DMS79 treated with DMSO at 0.1 percent for 48 hours (cell line): ENCODE results near the gene A4GALT.
"Not testable (repeated sequence)": the region's sequence is repeated elsewhere in the genome, so short reads cannot be mapped to it uniquely, and the experiment has no call there.

Experiments used
- DNase-seq: peaks from one replicate; lab custom pipeline; 2025; lab: John Stamatoyannopoulos, UW

Gene A4GALT

DNA sequence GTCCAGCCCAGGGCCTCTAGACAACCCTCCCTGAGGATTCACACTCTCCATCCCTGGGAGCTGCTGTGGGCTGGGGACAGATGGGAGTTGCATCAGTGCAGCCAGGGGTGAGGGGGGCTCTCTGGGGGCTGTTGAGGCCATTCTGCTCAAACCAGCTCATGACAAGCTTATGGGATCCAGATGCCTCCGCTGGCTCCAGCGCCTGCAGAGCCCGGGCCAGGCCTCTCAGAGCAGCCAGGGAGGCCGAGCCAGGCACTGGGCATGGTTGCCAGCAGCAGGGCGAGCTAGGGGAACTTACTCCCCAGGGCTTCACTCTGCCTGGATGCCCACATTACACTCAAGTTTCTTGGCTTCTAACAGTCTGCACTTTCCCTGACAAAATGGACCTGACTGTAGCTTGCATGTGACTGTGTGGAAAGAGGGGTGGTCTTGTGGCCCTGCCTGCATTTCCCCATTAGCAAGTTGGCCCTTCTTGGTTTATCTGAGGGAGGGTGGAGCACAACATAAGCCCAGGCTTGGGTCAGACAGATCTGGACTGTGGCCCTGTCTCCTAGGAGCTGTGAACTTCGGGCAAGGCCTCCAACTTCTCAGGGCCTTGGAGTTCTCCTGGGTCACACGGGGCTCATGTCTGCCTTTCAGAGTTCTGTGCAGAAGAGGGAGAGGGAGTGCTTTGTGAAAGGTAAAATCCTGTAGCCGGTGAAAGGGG, 36.9 kb downstream of the A4GALT start:
- DNase-seq: no peak

DNA sequence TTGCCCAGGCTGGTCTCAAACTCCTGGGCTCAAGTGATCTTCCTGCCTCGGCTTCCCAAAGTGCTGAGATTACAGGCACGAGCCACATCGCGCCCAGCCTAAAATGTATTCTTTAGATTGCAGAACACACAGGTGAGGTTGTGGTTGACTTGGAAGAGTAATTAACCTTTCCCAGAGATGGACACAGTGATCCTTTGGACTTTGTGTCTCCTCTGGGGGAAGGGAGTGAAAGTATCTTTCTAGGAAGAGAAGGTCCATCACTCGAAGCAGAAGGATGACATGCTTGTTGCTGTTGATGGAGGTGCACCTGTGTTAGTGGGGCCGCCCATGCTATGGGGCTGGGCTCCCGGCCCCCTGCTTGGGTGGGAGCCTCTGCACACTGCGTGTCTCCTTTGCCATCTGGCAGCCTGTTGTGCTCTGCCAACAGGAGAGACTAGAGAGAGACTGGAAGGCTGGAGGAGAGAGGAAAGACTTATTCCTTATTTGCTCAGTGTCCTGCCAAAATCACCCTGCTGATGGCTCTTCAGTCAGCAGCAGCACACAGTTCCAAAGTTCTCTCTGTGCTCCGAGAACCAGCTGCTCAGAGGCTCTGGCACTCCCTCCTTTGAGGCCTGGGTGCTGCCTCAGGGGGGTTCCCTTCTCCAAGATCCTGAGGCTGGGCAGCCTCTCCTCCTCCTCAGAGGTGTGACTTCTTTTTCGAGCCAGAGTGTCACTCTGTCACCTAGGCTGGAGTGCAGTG, 38.4 kb downstream of the A4GALT start:
- no peak for DNase-seq

DNA sequence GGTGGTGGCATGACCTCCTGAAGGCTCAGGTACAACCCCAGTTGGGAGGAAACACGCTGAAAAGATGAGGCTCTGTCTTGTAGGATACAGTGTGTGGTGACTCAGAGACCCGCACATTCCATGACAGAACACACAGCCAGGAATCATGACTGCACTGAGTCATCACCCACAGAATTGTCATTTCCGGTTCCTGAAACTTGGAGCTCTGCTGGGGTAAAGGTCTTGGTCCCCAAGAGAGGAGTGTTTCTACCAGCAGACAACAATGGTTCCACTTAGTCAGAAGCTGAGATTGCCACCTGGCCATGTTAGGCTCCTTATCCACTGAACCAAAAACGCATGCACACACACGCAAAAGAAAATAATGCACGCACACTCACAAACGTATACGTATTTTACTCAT, 40.0 kb downstream of the A4GALT start:
- no peak for DNase-seq

DNA sequence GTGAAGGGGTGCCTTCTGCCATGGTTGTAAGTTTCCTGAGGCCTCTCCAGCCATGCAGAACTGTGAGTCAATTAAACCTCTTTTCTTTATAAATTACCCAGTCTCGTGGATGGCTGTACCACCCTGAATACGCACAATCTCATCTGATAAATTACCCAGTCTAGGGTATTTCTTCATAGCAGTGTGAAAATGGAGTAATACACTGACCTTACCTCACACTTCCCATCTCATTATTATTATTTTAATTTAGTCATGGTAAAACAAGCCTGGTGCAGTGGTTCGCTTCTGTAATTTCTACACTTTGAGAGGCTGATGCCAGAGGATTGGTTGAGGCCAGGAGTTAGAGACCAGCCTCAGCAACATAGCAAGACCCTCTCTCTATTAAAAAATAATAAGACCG, 41.0 kb downstream of the A4GALT start:
- no peak for DNase-seq

- DNase-seq: no peak
Measured at GRCh38 chr22:42678894-42679293, 41.8 kb downstream of the A4GALT start.

DNA sequence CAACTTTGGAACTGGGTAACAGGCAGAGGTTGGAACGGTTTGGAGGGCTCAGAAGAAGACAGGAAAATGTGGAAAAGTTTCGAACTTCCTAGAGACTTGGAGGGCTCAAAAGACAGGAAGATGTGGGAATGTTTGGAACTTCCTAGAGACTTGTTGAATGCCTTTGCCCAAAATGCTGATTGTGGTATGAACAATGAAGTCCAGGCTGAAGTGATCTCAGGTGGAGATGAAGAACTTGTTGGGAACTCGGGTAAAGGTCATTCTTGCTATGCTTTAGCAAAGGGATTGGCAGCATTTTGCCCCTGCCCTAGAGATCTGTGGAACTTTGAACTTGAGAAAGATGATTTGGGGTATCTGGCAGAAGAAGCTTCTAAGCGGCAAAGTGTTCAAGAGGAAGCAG, 42.7 kb downstream of the A4GALT start:
- not testable (repeated sequence) for DNase-seq

GRCh38 chr22:42676059-42676607, 44.5 kb downstream of the A4GALT start:
- DNase-seq: no peak

GRCh38 chr22:42673898-42674401, 46.7 kb downstream of the A4GALT start:
- no peak for DNase-seq

DNA sequence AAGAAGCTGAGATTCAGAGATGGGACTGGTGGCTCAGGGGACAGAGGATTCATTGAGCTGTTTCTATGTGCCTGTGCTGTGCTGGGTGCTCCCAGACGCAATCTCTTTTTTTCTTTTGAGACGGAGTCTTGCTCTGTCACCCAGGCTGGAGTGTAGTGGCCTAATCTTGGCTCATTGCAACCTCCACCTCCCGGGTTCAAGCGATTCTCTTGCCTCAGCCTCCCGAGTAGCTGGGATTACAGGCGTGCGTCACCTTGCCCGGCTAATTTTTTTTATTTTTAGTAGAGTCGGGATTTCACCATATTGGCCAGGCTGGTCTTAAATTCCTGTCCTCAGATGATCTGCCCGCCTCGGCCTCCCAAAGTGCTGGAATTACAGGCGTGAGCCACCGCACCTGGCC, 47.6 kb downstream of the A4GALT start:
- not testable (repeated sequence) for DNase-seq

- no peak for DNase-seq
Measured at GRCh38 chr22:42670921-42671709, 49.6 kb downstream of the A4GALT start.

GRCh38 chr22:42670046-42670445, 50.6 kb downstream of the A4GALT start:
- DNase-seq: no peak

- not testable (repeated sequence) for DNase-seq
Measured at GRCh38 chr22:42666393-42666792, 54.3 kb downstream of the A4GALT start.

DNA sequence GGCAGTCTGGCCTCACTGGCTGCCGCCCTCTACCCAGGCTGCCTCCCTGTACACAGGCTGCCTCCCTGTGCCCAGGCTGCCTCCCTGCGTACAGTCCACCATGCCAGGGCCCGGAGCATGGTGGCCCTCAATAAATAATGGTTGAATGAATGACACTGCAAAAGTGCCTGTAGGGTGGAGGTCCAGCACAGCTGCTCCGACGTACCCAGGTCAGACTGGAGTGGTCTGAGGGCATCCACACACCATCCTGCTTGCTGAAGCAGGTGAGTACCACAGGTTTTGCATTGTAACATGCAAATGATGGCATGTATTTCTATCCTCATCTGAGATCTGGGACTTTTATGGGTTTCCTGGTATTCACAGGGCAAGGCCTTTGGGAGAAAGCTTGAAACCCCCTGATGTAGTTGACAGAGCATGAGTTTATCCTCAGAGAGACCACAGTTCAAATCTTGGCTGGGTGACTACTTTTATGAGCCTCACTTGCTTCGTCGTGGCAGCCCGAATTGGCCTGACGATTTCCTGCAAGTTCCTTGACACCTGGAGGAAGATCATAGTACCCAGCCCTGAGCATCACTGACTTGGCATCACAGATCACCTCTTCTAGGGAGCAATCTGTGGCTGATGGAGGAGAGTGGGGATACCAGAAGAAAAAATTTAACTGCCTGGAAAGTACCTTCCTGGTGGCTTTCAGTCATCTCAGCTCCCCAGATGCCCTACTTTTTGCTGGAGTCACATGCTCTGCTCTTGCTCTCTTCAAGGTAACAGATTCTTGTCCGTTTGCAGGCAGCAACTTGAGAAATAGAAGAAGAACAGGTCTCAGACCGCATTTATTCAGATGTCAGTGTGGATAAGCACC, 55.5 kb downstream of the A4GALT start:
- no peak for DNase-seq

DNA sequence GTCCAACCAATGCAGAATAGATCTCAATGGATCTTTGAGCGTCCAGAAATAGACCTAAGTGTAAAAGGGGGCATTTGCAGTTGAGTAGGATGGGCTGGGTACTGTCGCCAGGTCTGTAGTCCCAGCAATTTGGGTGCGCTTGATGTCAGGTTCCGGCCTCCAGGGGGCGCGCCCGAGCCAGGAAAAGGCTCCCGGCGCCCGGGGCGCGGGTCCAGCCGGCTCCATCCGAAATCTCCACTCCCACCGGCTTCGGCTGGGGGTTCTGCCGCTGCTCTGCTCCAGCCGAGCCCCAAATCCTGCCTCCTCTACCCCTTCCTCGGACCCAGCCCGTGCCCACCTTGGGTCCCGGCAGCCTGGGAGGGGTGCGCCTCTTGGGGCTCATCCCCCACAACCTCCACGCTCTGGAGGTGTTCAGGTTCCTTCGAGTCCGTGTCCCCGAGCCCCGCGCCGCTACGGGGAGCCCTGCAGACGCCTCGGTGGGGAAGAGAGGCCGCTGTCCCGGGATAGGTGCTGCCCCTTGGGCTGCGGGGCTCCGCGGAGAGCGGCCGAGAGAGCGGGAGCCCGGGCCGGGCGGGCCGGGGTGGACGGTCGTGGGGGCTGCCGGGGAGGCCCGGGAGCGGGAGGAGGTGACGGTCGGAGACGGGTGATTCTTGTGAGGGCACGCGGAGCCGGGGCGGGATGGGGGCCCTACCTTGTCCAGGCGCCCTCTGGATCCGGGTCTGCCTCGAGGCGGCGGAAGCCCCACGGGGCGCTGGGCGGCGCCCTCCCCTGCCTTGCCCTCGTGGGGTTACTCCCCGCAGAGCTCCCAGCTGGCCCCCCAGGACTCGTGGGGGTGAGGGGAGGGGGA, 58.5 kb downstream of the A4GALT start:
- peak; percentile 27 for DNase-seq

DNA sequence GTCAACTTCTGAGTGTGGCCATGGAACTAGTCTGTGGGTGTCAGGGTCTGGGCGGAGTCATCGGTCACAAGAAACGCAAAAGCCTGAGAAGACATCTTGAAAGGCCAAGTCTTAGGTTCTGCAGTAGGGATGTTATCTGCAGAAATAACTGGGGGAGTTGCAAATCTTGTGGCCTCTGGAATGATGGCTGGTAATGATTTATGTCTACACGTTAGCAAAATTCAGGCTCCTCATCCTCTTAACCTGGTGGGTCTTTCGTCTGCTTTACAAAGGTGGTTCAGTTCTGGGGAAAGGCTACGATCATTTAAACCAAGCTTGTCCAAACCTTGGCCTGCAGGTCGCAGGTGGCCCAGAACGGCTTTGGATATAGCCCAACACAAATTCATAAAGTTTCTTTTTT, 64.1 kb downstream of the A4GALT start:
- no peak for DNase-seq

DNA sequence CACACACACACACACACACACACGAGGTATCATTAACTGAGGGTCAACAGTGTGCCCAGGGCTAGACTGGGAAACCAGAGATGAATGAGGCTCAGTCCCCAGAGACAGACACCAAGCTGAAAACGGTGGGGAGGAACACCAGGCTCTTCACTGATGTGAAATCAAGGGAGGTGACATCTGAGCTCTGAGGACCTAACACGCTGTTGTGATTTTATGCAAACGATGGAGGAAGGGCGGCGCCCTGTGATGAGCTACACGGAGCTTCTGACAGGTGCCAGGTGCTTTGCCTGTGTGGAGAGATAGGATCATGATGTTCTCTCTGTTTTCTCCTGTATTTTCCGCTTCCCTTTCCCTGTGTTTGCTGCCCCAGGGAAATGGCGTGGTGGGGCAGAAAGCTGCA, 65.0 kb downstream of the A4GALT start:
- no peak for DNase-seq

DNA sequence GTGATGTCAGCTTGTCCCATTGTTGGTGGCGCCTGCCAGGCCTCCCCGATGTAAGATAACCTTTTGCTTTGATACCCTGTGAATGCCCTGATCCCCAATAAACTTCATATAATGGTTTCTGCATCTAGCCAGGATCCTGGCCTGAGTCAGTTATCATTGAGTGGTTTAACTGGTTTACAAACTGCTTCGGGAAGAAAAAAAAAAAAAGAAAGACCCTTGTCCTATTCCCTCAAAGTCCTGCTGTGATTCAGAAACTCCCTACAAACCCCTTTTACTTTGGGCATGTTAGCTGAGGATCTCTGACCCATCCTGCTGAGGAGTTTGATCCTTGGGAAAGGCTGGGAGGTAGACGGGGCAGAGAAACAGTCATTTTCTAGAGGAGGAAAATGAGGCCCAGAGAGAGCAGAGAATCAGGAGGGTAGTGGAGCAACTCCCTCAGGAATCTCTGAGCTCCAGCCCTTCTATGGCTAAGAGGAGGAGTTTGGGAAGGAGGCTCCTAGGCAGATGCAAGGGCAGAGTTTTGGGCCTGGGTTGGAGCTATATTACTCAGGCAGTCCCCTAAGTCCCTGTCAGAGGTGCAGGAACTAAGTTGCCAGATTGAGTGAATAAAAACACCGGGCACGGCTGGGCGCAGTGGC, 66.1 kb downstream of the A4GALT start:
- no peak for DNase-seq

DNA sequence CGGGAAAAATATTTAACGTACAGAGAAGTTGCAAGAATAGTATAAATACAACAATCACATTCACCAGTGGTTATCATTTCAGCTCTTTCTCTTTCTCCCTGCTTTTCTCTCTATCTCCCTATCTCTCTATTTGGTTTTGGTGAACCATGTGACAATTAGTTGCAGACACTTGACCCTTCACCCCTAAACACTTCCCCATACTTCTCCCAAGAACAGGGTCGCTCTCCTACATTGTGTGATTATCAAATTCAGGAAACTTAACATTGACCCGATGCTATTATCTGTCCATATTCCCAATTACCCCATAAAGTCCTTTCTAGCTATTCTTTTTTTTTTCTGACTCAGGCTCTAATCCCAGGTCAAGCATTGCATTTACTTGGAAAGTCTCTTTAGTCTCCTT, 66.7 kb downstream of the A4GALT start:
- DNase-seq: no peak

- DNase-seq: no peak
Measured at GRCh38 chr22:42651134-42651533, 69.5 kb downstream of the A4GALT start.
